Skeletal muscle satellite cell (primary cell): ENCODE measurements around the gene SYN1.

Source experiments
- H3K27me3 ChIP-seq: 2 replicates; pipeline ENCODE4 v1.7.0; 2013; ENCODE audit warnings: low read length; ENCODE audit not compliant: control insufficient read depth, insufficient read depth
- H3K36me3 ChIP-seq: 2 replicates; pipeline ENCODE4 v1.7.0; 2013; ENCODE audit warnings: mild to moderate bottlenecking, control low read depth, low read length; ENCODE audit not compliant: insufficient read depth
- H3K4me1 ChIP-seq: 2 replicates; pipeline ENCODE4 v1.7.0; 2013; ENCODE audit warnings: low read length; ENCODE audit not compliant: control insufficient read depth, insufficient read depth
- H3K4me2 ChIP-seq: 2 replicates; pipeline ENCODE4 v1.7.0; 2013; ENCODE audit warnings: mild to moderate bottlenecking, low read length
- H3K4me3 ChIP-seq: 2 replicates; pipeline ENCODE4 v1.7.0; 2013; ENCODE audit warnings: low read length
- H3K9ac ChIP-seq: 2 replicates; pipeline ENCODE4 v1.7.0; 2013; ENCODE audit warnings: mild to moderate bottlenecking, low read depth, low read length, moderate library complexity
- H3K9me3 ChIP-seq: replicated peaks from 2 replicates; pipeline ENCODE4 v1.7.0; 2013; ENCODE audit warnings: mild to moderate bottlenecking, control low read depth, low read length

The SYN1 gene

DNA sequence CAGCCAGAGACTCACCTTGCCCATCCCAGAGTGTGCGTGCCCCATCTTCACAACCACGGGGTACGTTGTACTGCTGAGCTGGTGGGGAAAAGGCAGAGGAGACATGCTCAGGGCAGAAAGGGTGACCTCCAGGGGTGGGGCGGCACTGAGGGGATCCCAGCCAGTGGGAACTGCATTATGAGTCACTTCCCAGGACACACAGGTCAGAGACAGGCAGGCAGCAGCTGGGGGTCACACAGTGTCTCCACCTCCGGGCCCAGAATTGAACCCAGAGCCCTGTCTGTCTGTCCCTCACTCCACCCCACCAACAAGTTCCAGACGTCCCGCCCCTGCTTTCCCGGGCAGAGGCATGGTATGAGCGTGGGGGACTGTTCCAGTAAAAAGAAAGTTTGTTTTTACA lies 42.2 kb downstream of the SYN1 start:
- Histone ChIP-seq H3K27me3 (no peaks in the 10 kb centered on the region), H3K4me1 (peaks cover 41% of the 10 kb centered on the region), H3K4me3 (no peak overlapping the region), H3K9ac (no peak overlapping the region), H3K36me3 (peaks cover under 1% of the 10 kb centered on the region), H3K9me3 (no peaks in the 10 kb centered on the region), H3K4me2 (no peak overlapping the region)

DNA sequence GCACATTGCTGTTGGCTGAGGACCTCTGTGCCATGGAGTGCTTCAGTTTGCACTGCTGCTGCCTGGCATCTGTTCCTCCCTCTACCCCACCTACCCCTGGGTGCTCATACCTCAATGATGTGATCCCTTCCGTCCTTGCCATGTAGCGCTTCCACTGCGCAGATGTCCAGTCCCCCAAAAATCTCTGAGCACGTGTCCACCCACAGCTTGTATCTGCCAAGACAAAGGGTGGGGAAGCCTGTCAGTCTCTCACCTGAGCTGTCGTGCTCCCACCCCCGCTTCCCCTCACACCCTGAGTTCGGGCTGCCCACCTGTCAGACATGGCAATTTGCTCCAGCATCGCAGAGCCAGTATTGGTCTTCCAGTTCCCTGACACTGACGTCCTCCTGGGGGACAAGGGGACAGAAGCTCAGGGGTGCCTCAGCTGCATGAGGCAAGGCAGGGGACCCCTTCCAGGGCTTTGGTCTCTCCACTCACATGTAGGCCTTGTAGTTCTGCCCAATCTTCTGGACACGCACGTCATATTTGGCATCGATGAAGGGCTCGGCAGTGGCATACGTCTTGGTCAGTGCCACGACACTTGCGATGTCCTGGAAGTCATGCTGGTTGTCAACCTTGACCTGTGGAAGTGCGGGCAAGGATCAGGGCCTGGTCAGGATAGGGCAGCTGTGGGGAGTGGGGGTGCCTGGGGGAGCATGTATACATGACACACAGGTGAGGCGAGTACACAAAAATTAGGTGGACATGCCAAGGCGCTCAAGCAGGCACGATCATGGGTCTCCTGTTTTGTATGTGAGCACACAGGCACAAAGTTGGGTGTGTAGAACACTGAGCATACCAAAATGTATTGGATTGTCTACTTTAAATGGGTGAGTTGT lies 43.4 kb downstream of the SYN1 start:
- no peaks in the 10 kb centered on the region for H3K27me3 ChIP-seq
- H3K9ac ChIP-seq: no peak overlapping the region
- H3K4me3 ChIP-seq: no peak overlapping the region
- H3K4me2 ChIP-seq: no peak overlapping the region
- H3K36me3 ChIP-seq: peaks cover 11% of the 10 kb centered on the region
- no peaks in the 10 kb centered on the region for H3K9me3 ChIP-seq
- H3K4me1 ChIP-seq: peaks cover 35% of the 10 kb centered on the region

DNA sequence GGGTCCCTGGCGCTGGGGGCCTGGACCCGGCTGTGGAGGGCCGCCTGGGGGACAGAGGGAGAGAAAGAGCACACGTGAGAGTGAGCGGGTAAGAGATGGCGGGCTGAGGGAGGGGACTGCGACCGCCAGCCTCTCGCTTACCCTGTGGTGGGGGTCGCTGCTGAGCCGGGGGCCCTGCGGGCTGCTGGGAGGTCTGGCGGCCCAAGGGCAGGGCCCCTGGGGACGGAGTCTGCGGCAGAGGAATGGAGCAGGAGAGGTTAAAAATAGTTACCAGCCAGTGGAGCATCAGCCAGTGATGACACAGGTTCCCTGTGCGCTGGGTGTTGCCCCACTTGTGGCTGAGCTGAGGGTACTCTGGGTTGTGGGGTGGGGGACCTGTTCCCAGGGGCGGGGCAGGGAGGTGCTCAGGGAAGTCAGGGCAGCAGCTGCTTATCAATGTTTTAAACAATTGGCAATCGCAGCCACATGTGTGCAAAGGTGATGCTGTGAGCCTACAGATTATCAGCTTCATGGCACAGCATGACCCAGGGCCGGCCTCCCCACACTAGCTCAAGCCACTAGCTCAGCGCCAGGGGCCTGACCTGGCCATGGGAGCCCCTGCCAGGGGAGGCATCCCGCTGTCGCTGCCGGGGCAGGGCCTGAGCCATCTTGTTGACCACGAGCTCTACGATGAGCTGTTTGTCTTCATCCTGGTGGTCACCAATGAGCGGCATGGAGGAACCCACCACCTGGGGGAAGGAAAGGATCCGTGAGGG lies 44.9 kb downstream of the SYN1 start:
- Histone ChIP-seq H3K36me3 (peaks cover 16% of the 10 kb centered on the region), H3K9ac (no peak overlapping the region), H3K27me3 (no peaks in the 10 kb centered on the region), H3K9me3 (no peaks in the 10 kb centered on the region), H3K4me3 (no peak overlapping the region), H3K4me1 (peaks cover 35% of the 10 kb centered on the region), H3K4me2 (no peak overlapping the region)

DNA sequence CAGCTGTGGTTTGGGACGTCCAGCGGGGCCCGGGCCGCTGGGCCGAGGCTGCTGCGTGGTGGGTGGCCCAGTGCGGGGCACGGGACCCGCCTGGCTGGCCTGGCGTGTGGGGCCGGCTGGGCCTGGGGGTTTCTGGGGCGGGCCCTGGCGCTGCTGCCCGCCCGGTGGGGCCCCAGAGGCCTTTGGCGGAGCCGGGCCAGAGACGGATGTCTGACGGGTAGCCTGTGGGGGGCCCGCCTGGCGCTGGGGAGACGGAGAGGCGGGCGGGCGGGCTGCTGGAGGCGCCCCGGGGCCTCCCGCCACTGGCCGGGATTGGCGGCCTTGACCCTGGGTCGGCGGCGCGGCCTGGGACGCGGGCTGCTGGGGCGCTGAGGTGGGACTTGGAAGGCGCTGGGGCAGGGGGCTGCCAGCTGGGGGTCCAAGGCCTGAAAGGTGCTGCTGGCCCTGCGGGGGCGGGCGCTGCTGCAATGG lies 45.5 kb downstream of the SYN1 start:
- H3K36me3 ChIP-seq: peaks cover 17% of the 10 kb centered on the region
- H3K9me3 ChIP-seq: no peaks in the 10 kb centered on the region
- H3K9ac ChIP-seq: no peak overlapping the region
- no peaks in the 10 kb centered on the region for H3K27me3 ChIP-seq
- no peak overlapping the region for H3K4me2 ChIP-seq
- H3K4me3 ChIP-seq: no peak overlapping the region
- H3K4me1 ChIP-seq: peaks cover 30% of the 10 kb centered on the region

DNA sequence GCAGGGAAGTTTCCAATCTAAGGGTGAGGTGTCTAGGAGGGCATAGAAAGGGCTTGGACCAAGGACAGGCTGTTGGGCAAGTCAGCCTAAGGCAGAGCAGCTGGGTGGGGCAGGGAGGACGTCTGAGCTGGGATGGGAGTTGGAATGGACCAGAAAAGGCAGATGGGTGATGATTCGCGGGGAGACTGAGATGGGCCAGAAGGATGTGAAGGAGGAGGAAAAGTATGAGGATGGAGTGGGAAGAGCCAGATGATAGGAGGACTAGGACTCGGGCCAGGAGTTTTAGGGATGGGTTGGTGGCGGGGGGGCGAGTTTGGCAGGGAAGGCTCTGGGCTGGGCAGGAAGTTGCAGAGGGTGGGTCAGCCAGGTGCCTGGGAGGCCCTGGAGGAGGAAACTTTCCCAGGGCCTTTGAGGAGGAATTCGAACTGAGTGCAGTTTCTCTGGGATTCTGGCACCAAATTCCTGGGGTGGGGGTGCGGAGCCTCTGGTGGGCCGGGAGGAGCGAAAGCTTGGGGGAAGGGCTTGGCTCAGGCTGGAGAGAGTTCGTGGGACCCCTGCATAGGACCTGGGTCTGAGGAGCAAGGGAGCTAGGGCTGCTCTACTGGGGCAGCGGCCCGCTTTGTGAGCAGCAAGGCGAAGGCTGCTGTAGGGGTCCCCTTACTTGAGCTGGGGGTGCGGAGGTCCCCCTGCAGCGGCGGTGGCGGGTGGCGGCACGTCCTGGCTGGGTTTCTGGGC lies 46.1 kb downstream of the SYN1 start:
- no peaks in the 10 kb centered on the region for H3K9me3 ChIP-seq
- peaks cover 24% of the 10 kb centered on the region for H3K4me1 ChIP-seq
- peaks cover 21% of the 10 kb centered on the region for H3K36me3 ChIP-seq
- H3K9ac ChIP-seq: no peak overlapping the region
- no peaks in the 10 kb centered on the region for H3K27me3 ChIP-seq
- H3K4me2 ChIP-seq: no peak overlapping the region
- no peak overlapping the region for H3K4me3 ChIP-seq

DNA sequence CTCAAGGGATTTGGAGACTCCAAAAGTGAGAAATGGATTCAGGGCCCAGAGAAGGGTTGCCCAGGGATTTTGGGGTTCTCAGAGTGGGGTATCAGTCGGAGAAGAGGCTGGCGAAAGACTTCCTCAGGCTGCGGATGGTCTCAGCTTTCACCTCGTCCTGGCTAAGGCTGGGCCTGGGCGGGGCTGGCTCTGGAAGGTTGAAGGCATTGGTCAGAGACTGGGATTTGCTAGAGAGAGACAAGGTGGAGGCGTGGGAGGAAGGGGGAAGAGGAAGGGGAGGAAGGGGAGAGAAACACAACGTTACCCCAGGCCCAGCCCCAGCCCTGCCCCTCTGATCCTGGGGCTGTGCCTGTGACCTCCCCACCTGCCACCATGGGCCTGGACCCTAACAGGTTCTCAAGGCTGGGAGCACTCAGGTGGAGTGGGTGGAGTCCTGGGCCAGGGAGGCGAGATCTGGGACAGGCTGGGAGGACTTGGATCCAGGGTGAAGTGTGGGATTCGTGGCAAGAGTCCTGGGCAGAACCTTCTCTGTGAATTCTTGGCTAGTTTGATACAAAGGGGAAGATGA lies 46.8 kb downstream of the SYN1 start:
- Histone ChIP-seq H3K4me3 (no peak overlapping the region), H3K27me3 (no peaks in the 10 kb centered on the region), H3K4me1 (peaks cover 19% of the 10 kb centered on the region)

DNA sequence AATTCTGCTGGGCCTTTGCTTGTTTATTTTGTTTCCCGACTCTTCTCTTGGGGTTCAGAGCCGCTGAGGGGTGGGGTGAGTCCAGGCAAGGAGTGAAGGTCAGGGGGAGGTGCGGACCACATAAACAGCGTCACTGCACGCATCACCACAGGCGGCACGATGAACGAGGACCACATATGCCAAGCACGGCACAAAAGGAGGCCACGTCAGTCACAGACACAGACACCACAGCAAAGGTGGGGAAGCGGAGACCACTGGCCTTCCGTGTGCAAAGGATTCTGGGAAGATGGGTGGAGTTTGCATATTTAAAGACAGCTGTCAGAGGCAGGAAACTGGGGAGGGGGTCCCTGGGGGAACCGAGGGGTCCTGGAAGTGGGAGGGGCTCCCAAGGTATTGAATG lies 47.8 kb downstream of the SYN1 start:
- H3K36me3 ChIP-seq: peaks cover 29% of the 10 kb centered on the region
- H3K9ac ChIP-seq: no peak overlapping the region
- no peak overlapping the region for H3K4me3 ChIP-seq
- peaks cover 12% of the 10 kb centered on the region for H3K4me1 ChIP-seq
- H3K27me3 ChIP-seq: no peaks in the 10 kb centered on the region
- H3K4me2 ChIP-seq: no peak overlapping the region
- no peaks in the 10 kb centered on the region for H3K9me3 ChIP-seq

More for the DNA sequence above, 46.8 kb downstream of the SYN1 start:
- Histone ChIP-seq H3K4me2 (no peak overlapping the region), H3K9ac (no peak overlapping the region), H3K36me3 (peaks cover 27% of the 10 kb centered on the region), H3K9me3 (no peaks in the 10 kb centered on the region)

DNA sequence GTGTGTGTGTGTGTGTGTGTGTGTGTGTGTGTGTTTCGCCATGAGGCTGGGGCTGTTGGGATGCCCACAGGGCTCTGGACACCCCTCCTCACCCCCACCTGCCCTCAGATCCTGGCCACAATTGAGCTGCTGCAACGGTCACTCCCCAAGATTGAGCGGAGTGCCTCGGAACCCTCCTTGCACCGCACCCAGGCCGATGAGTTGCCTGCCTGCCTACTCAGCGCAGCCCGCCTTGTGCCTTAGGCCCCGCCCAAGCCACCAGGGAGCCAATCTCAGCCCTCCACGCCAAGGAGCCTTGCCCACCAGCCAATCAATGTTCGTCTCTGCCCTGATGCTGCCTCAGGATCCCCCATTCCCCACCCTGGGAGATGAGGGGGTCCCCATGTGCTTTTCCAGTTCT lies 48.4 kb downstream of the SYN1 start:
- H3K4me3 ChIP-seq: no peak overlapping the region
- peaks cover 12% of the 10 kb centered on the region for H3K4me1 ChIP-seq
- H3K9ac ChIP-seq: no peak overlapping the region
- H3K4me2 ChIP-seq: no peak overlapping the region
- H3K27me3 ChIP-seq: no peaks in the 10 kb centered on the region
- H3K9me3 ChIP-seq: no peaks in the 10 kb centered on the region
- peaks cover 29% of the 10 kb centered on the region for H3K36me3 ChIP-seq

DNA sequence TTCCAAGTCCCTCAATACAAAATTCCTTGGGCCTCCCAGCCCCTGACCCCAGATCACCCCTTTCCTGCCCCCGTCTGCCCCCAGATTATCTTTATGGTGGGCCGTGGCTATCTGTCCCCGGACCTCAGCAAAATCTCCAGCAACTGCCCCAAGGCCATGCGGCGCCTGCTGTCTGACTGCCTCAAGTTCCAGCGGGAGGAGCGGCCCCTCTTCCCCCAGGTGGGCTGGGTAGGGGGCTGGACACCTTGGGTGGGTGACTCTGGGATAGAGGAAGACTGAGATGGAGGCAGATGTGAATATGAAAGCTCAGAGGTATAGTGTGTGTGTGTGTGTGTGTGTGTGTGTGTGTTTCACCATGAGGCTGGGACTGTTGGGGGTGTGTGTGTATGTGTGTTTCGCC lies 48.9 kb downstream of the SYN1 start:
- H3K4me3 ChIP-seq: no peak overlapping the region
- no peaks in the 10 kb centered on the region for H3K9me3 ChIP-seq
- peaks cover 12% of the 10 kb centered on the region for H3K4me1 ChIP-seq
- H3K36me3 ChIP-seq: peaks cover 29% of the 10 kb centered on the region
- H3K27me3 ChIP-seq: no peaks in the 10 kb centered on the region
- H3K4me2 ChIP-seq: no peak overlapping the region
- H3K9ac ChIP-seq: no peak overlapping the region

DNA sequence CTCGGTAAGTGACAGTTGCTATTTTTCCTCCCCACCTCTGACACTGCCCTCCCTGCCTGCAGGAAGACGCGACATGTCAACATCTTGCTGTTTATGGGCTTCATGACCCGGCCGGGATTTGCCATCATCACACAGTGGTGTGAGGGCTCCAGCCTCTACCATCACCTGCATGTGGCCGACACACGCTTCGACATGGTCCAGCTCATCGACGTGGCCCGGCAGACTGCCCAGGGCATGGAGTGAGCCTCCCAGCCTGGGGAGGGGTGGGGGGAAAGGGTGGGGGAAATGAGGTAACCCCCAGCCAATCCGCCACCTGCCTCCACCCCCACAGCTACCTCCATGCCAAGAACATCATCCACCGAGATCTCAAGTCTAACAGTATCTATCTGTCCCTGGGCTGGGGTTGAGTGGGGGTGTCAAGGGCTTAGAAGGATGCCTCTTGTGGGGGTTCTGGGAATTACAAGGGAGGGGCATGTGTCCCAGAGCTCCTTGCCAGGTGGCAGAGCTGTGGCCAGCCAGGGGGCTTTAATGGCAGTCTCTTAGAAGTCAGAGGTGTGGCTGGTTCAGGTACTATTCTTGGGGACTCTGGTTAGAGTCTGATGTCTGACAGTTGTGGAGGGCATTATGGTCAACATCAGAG lies 50.9 kb downstream of the SYN1 start:
- Histone ChIP-seq H3K9ac (no peak overlapping the region), H3K36me3 (peaks cover 38% of the 10 kb centered on the region), H3K4me3 (no peak overlapping the region), H3K9me3 (no peaks in the 10 kb centered on the region), H3K4me1 (peaks cover 18% of the 10 kb centered on the region), H3K4me2 (no peak overlapping the region), H3K27me3 (no peaks in the 10 kb centered on the region)

DNA sequence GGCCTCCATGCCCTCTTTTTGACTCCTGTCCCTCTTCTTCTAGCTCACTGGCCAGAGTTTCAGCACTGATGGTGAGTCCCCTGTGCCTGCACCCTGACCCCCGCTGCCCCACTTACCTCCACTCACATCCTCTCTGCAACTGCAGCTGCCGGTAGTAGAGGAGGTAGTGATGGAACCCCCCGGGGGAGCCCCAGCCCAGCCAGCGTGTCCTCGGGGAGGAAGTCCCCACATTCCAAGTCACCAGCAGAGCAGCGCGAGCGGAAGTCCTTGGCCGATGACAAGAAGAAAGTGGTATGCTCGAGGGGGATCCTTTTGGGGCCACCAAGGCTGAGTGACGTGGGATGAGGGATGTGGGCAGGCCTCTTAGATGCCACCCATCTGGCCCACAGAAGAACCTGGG lies 52.8 kb downstream of the SYN1 start:
- Histone ChIP-seq H3K4me2 (no peak overlapping the region), H3K36me3 (peaks cover 41% of the 10 kb centered on the region), H3K4me1 (peaks cover 18% of the 10 kb centered on the region), H3K4me3 (no peak overlapping the region), H3K27me3 (no peaks in the 10 kb centered on the region), H3K9me3 (no peaks in the 10 kb centered on the region), H3K9ac (no peak overlapping the region)
